Spleen (tissue), 11 donors: ENCODE results near the gene SNRPA1. TPM values are rescaled to one million over a fixed set of nuclear protein-coding genes. Genes with fewer than 3 reads are reported as not detected.

Experiments
- DNase-seq: peaks from one replicate; pipeline ENCODE4 v3.0.0-alpha.2; 2020
- H3K27ac ChIP-seq, 8 donors: fragments of 200-600 bp; sonication (generic) in 7 of 8; 1 replicate in 4 of 8; 2 replicates in 4 of 8; pipeline versions ENCODE4 v1.5.0 to v1.8.0; 2016 to 2021; ENCODE audit warnings: inconsistent platforms in 4 of 8, mild to moderate bottlenecking in 4 of 8, moderate library complexity in 1 of 8
- H3K27me3 ChIP-seq, 7 donors: fragments of 200-600 bp; sonication (generic) in 6 of 7; replicated peaks in 1 of 7; 1 replicate in 4 of 7; 2 replicates in 3 of 7; pipeline versions ENCODE4 v1.5.0 to v1.8.0; 2016 to 2021; ENCODE audit warnings: inconsistent platforms in 3 of 7, mild to moderate bottlenecking in 1 of 7
- H3K36me3 ChIP-seq, 6 donors: fragments of 200-600 bp; sonication (generic) in 5 of 6; 1 replicate in 4 of 6; 2 replicates in 2 of 6; pipeline versions ENCODE4 v1.5.0 to v1.8.0; 2016 to 2021; ENCODE audit warnings: inconsistent platforms in 2 of 6
- H3K4me1 ChIP-seq, 6 donors: fragments of 200-600 bp; sonication (generic) in 5 of 6; 1 replicate in 3 of 6; 2 replicates in 3 of 6; pipeline versions ENCODE4 v1.5.0 to v1.8.0; 2016 to 2021; ENCODE audit warnings: inconsistent platforms in 3 of 6
- H3K4me3 ChIP-seq, 8 donors: fragments of 200-600 bp; sonication (generic) in 7 of 8; 1 replicate in 4 of 8; 2 replicates in 4 of 8; pipeline versions ENCODE4 v1.5.0 to v1.8.0; 2016 to 2021; ENCODE audit warnings: inconsistent platforms in 4 of 8, mild to moderate bottlenecking in 4 of 8, moderate library complexity in 2 of 8
- H3K9me3 ChIP-seq, 8 donors: fragments of 200-600 bp; sonication (generic) in 7 of 8; 1 replicate in 4 of 8; 2 replicates in 4 of 8; pipeline versions ENCODE4 v1.5.0 to v1.8.0; 2016 to 2021; ENCODE audit warnings: inconsistent platforms in 4 of 8
- CTCF ChIP-seq, 11 experiments: fragments of 200-600 bp in 7 of 11; fragments of 450-650 bp in 4 of 11; sonication (generic) in 4 of 11; IDR thresholded peaks in 8 of 11; conservative IDR thresholded peaks in 3 of 11; 1 replicate in 7 of 11; 2 replicates in 4 of 11; pipeline versions ENCODE4 v1.4.0 to v1.8.0; 2016 to 2021; ENCODE audit warnings: antibody characterized with exemption in 11 of 11, inconsistent platforms in 4 of 11, mild to moderate bottlenecking in 1 of 11
- POLR2A ChIP-seq, 3 donors: fragments of 450-650 bp; IDR thresholded peaks; one replicate each; pipeline ENCODE4 v1.5.1; 2017; ENCODE audit warnings: antibody characterized with exemption in 3 of 3, mild to moderate bottlenecking in 1 of 3
- POLR2AphosphoS5 ChIP-seq, 3 donors: sonication (generic); formaldehyde crosslinking; IDR thresholded peaks; one replicate each; pipeline ENCODE4 v1.5.1; 2017; ENCODE audit warnings: antibody characterized with exemption in 3 of 3
- WGBS, 5 donors: extraction: QIAGEN DNeasy Blood & Tissue Kit in 3 of 5; methylation state at CpG; one replicate each; pipeline versions ENCODE4 v1.1.5 to v1.1.7; 2013 to 2018; 5-methylcytosine and 5-hydroxymethylcytosine counted together
- intact Hi-C: fragments of 100-400 bp; cut with DNase I; formaldehyde crosslinking; loops from one replicate; pipeline ENCODE4 v1.15.0; 2023; ENCODE audit warnings: low total_unique reads
- polyA plus RNA-seq, 3 donors: library from polyadenylated mRNA; stranded (reverse); fragments of 200-250 nt; gene quantifications; one replicate each; pipeline ENCODE4 v1.2.1, GENCODE V29; 2013
- total RNA-seq, 7 donors: library from RNA; depleted of rRNA in 3 of 7; stranded (reverse); fragments of >200 nt in 3 of 7; fragmentation: NEBNext Ultra II Directional in 4 of 7; extraction: Animal tissue kit (Norgen Biotek cat#: 25700) in 4 of 7; gene quantifications; one replicate each; pipeline versions ENCODE4 v1.1.0 to v1.2.1, GENCODE V29; 2016 to 2021
- donor health status: healthy with polysubstance abuse.
- donor health status: DM: no; HTN: no; CAD: no; lungs with moderate emphysema.
- donor health status: DM: no; HTN: no; CAD: no.
- donor health status: Bipolar disorder and iron deficiency.
- donor health status: healthy.
- donor health status: DM: no; HTN: no; CAD: no.
- donor health status: DM: yes; HTN: yes; CAD: no.

The SNRPA1 gene
- total and polyA plus RNA-seq, 10 donors = 56.2 to 85.4 (median 74.6) TPM

GRCh38 chr15:101309436-101310160 lies 14.6 kb upstream of the SNRPA1 start:
- WGBS, 5 donors = 79 to 91% (median 84%) methylated on average over 24 to 26 of the region's 26 CpGs
- intact Hi-C loops = no loop called here
- Histone ChIP-seq H3K4me3 (no peak overlapping the region), H3K27me3 (peaks cover 0 to 4% (median 0%) of the 10 kb centered on the region in 7 donors), H3K9me3 (no peaks in the 10 kb centered on the region), H3K36me3 (peaks cover 0 to 83% (median 8%) of the 10 kb centered on the region in 6 donors), H3K27ac (no peak overlapping the region), H3K4me1 (no peaks in the 10 kb centered on the region)
- TF ChIP-seq CTCF (IDR thresholded peaks at IDR 0.05 in 8 of 11, conservative IDR thresholded peaks at IDR 0.05 in 3 of 11) (no peak), POLR2A (IDR thresholded peaks at IDR 0.05) (no peak), POLR2AphosphoS5 (IDR thresholded peaks at IDR 0.05) (peak in 1 of 3 donors; percentile 66)
- peak; percentile 63 for DNase-seq

- WGBS, 5 donors = 82 to 87% (median 83%) methylated on average over 10 to 20 of the region's 20 CpGs
- intact Hi-C loops = no loop called here
- Histone ChIP-seq H3K4me1 (no peaks in the 10 kb centered on the region), H3K27ac (no peak overlapping the region), H3K36me3 (peaks cover 0 to 83% (median 10%) of the 10 kb centered on the region in 6 donors), H3K9me3 (no peaks in the 10 kb centered on the region), H3K4me3 (no peak overlapping the region), H3K27me3 (peaks cover 0 to 4% (median 0%) of the 10 kb centered on the region in 7 donors)
- TF ChIP-seq POLR2A (IDR thresholded peaks at IDR 0.05) (no peak), CTCF (IDR thresholded peaks at IDR 0.05 in 8 of 11, conservative IDR thresholded peaks at IDR 0.05 in 3 of 11) (no peak), POLR2AphosphoS5 (IDR thresholded peaks at IDR 0.05) (no peak)
- DNase-seq = peak; percentile 65
These were observed 13.8 kb upstream of the SNRPA1 start for GRCh38 chr15:101308604-101309435.

GRCh38 chr15:101307897-101308603 lies 13.0 kb upstream of the SNRPA1 start:
- DNase-seq = peak; percentile 70

More at GRCh38 chr15:101307897-101308603, 13.0 kb upstream of the SNRPA1 start:
- intact Hi-C loops = no loop called here
- Histone ChIP-seq H3K4me3 (no peak overlapping the region), H3K4me1 (no peaks in the 10 kb centered on the region), H3K36me3 (peaks cover 0 to 83% (median 12%) of the 10 kb centered on the region in 6 donors), H3K27ac (no peak overlapping the region), H3K27me3 (peaks cover 0 to 4% (median 0%) of the 10 kb centered on the region in 7 donors), H3K9me3 (no peaks in the 10 kb centered on the region)
- 81 to 94% (median 85%) methylated on average over 10 to 16 of the region's 16 CpGs for WGBS, 5 donors
- no peak for TF ChIP-seq POLR2AphosphoS5 (IDR thresholded peaks at IDR 0.05)
- no peak for TF ChIP-seq CTCF (IDR thresholded peaks at IDR 0.05 in 8 of 11, conservative IDR thresholded peaks at IDR 0.05 in 3 of 11)
- TF ChIP-seq POLR2A (IDR thresholded peaks at IDR 0.05) = no peak
